Measurements from ENCODE around the gene PADI3. TPM values are rescaled to one million over a fixed set of nuclear protein-coding genes. Genes with fewer than 3 reads are reported as not detected.

PADI3 gene
- total and polyA plus RNA-seq, 9 of the 15 experiments (the other 6 are each of a cell fraction or from before 2014, with no cell fraction given): not detected

- H3K9me3 ChIP-seq (replicated peaks; ENCODE audit: control insufficient read depth, insufficient read depth, low read depth, low read length): no peaks in the 10 kb centered on the region
- no peaks in the 10 kb centered on the region for H3K79me2 ChIP-seq (ENCODE audit: control insufficient read depth, insufficient read depth, low read length)
- DNase-seq (ENCODE audit: extremely low read depth in 1 of 4, low spot score in 3 of 4) (no peak), ATAC-seq (no peak), FAIRE-seq (no peak)
- H3K27ac ChIP-seq (ENCODE audit: extremely low read depth, low read depth, low read length): no peak overlapping the region
- H2AFZ ChIP-seq (ENCODE audit: low read depth, low read length): no peak overlapping the region
- intact Hi-C loops (cut with micrococcal nuclease): no loop called here
- CTCF ChIA-PET (ENCODE audit: low intra/inter-chr PET ratio): no interaction called here
- no peak overlapping the region for H3K9ac ChIP-seq (ENCODE audit: insufficient read depth in 1 of 2, low read depth in 2 of 2, low read length in 2 of 2)
- H3K4me3 ChIP-seq: no peak overlapping the region
- POLR2A ChIA-PET: no interaction called here
- in situ Hi-C loops (cut with MboI): no loop called here
- H3K4me2 ChIP-seq (ENCODE audit: insufficient read depth, low read length): no peak overlapping the region
- 0% methylated on average over 1 of the region's 1 CpG for WGBS (ENCODE audit: insufficient coverage, low coverage, missing lambda C conversion rate)
- H3K4me1 ChIP-seq (replicated peaks in 1 of 2; ENCODE audit: control insufficient read depth in 2 of 2, insufficient read depth in 2 of 2, low read length in 2 of 2): no peaks in the 10 kb centered on the region
- H3K36me3 ChIP-seq (ENCODE audit: control insufficient read depth, insufficient read depth, low read length): no peaks in the 10 kb centered on the region
- no peaks in the 10 kb centered on the region for H3K9me1 ChIP-seq (ENCODE audit: control insufficient read depth, insufficient read depth, low read length)
- no peak for TF ChIP-seq ARNT (IDR thresholded peaks at IDR 0.05)
- no peak for TF ChIP-seq ETV1 (tag; conservative IDR thresholded peaks at IDR 0.05; ENCODE audit: low read depth)
- no peak for TF ChIP-seq KDM2B (CRISPR knock-in tag; IDR thresholded peaks at IDR 0.05)
- TF ChIP-seq ZNF140 (CRISPR knock-in tag; IDR thresholded peaks at IDR 0.05): no peak
- TF ChIP-seq TCF15 (CRISPR knock-in tag; IDR thresholded peaks at IDR 0.05): no peak
- no peak for TF ChIP-seq BCLAF1 (IDR thresholded peaks at IDR 0.05; ENCODE audit: borderline replicate concordance in 1 of 2, control insufficient read depth in 1 of 2, low read depth in 2 of 2, low read length in 1 of 2)
- BruUV-seq (replicated peaks): no TSS peak
- H4K20me1 ChIP-seq (replicated peaks; ENCODE audit: control insufficient read depth, insufficient read depth, low read length): peaks cover 9% of the 10 kb centered on the region; the same call in 1 of the 2 replicates
- H3K27me3 ChIP-seq (ENCODE audit: control insufficient read depth in 2 of 2, insufficient read depth in 2 of 2, low read length in 2 of 2): peaks cover 43 to 80% of the 10 kb centered on the region in 2 experiments
These were observed 5.6 kb upstream of the PADI3 start for GRCh38 chr1:17243274-17243673.
